AG20443 (cell line): ENCODE measurements around the gene GIMAP2.

Experiments used
- DNase-seq: peaks from one replicate; pipeline ENCODE4 v3.0.0; 2012; ENCODE audit warnings: low spot score, mixed read lengths

GIMAP2 gene

GRCh38 chr7:150733482-150734095 is 48.1 kb downstream of the GIMAP2 start:
- DNase-seq, result no peak

DNA sequence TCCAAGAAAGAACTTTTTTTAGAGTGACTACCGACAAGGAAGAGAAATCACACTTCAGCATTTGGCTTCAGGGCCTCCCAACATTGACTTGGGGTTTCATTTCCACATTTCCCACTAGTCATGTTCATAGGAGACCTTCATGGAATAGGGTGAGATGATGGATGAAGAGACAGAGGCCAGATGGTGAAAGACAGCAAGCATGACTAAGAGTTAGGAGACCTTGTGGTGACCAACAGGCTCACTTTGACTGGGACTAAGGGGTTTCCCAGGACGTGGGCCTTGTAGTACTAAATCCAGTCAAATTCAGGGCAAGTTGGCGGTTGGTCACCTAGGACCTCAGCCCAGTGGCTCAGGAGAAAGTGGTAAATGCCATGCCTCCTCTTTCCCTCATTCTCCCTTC is 48.7 kb downstream of the GIMAP2 start:
- DNase-seq, result no peak

- no peak for DNase-seq
Measured at GRCh38 chr7:150735596-150736358, 50.3 kb downstream of the GIMAP2 start.

- no peak for DNase-seq
Measured at GRCh38 chr7:150736864-150737263, 51.4 kb downstream of the GIMAP2 start.

DNA sequence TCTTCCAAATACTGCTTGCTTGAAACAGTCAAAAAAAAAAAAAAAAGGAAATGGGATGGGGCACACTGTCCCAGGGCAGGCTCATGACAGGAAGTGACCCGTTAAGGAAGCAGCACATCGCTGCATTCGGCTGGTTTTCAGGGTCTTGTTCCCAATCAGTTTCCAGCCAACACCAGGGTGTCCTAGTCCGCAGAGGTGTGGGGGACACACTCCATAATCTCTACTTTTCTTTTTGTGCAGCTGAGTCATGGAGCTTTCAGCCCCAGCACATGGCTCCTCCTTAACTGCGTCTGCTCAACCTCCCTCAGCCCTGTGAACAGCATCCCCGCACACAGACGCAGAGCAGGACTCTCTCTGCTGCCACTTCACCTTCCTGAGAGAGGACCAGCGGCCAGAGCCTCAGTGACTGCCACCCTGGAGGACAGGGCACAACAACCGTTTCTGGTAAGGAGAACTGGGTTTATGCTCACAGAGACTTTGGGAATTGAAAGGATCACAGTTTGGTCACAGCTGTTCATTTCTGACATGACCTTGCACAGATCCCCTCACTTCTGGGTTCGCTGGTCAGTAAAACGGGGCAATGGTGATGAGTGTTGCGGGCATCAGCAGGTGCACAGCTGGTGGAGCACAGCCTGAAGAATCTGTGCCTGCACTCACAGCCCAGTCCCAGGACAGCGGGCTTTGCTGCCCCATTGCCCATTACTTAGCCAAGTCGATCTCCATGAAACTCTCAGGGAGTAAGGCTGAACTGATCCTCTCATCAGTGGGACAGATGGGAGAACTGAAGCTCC is 52.0 kb downstream of the GIMAP2 start, which contains the start of gene GIMAP5:
Gene GIMAP5, plus strand, starts transcription at position 154 of the 791 bp plus-strand sequence. CDS start 3,467 bp downstream, outside the sequence.
- no peak for DNase-seq

DNA sequence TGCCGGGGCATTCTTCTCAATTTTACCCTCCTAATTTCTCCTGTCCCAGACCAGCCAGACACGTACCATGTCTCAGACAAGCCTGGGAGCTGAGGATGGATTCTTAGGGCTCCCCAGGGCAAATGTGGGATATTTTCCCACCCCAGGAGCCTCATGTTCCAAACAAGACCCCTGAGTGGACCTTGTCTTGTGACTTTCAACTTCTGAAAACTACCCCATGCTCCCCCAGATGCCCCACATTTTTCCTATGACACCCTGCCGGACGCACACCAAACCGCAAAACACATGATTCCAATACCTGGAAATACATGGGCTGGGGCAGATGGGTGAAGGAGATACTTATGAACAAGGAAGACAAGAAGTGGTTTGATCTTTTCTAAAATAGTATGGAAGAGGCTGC is 52.6 kb downstream of the GIMAP2 start:
- DNase-seq, result no peak

GRCh38 chr7:150738591-150739001 is 53.1 kb downstream of the GIMAP2 start:
- no peak for DNase-seq

DNA sequence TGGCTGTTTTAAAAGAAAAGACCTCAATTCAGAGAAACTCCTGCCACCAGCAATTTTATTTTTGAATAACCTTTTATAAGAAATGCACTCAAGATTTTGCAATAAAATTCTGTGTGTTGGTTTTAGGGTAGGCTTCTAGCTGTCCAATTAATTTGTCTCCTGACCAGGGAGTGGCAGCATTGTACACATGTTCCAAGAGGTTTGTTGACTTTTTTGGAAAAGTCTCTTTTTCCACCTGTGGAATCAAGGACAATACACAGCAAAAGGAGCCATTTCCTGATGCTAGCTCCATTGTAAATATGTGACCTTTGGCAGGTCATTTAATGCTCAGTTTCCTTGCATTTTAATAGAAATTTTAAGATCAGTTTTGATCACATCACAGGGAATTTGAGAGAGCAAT is 53.5 kb downstream of the GIMAP2 start:
- no peak for DNase-seq

GRCh38 chr7:150740053-150740452 is 54.5 kb downstream of the GIMAP2 start:
- no peak for DNase-seq

DNA sequence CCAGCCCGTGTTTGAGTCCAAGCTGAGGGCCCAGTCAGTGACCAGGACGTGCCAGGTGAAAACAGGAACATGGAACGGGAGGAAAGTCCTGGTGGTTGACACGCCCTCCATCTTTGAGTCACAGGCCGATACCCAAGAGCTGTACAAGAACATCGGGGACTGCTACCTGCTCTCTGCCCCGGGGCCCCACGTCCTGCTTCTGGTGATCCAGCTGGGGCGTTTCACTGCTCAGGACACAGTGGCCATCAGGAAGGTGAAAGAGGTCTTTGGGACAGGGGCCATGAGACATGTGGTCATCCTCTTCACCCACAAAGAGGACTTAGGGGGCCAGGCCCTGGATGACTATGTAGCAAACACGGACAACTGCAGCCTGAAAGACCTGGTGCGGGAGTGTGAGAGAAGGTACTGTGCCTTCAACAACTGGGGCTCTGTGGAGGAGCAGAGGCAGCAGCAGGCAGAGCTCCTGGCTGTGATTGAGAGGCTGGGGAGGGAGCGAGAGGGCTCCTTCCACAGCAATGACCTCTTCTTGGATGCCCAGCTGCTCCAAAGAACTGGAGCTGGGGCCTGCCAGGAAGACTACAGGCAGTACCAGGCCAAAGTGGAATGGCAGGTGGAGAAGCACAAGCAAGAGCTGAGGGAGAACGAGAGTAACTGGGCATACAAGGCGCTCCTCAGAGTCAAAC is 56.9 kb downstream of the GIMAP2 start:
- DNase-seq, result no peak
